ENCODE measurements around the gene ABCB1. TPM values are rescaled to one million over a fixed set of nuclear protein-coding genes. Genes with fewer than 3 reads are reported as not detected.

Gene ABCB1
- 9.0 and 9.8 TPM in 2 replicates for total RNA-seq (2014; rRNA removed; shearing (Covaris generic); ENCODE audit: low replicate concordance)

- in situ Hi-C loops (cut with HindIII; ENCODE audit: low pct_unique_long_range_greater_than_20kb, low sequenced_read_pairs): no loop called here
- peak; percentile 71 for DNase-seq (ENCODE audit: low read depth)
These were observed at the start of gene ABCB1 for GRCh38 chr7:87600130-87601124. TSS of gene ABCB1 (minus strand) at chr7:87600884. CDS start at chr7:87600184, 700 bp downstream.

- no peak for DNase-seq (ENCODE audit: low read depth)
- in situ Hi-C loops (cut with HindIII; ENCODE audit: low pct_unique_long_range_greater_than_20kb, low sequenced_read_pairs): no loop called here
These were observed 47.6 kb upstream of the ABCB1 start for GRCh38 chr7:87648316-87648715.

- no peak for DNase-seq (ENCODE audit: low read depth)
- in situ Hi-C loops (cut with HindIII; ENCODE audit: low pct_unique_long_range_greater_than_20kb, low sequenced_read_pairs): no loop called here
These were observed 44.8 kb upstream of the ABCB1 start for GRCh38 chr7:87645446-87645845.

- DNase-seq (ENCODE audit: low read depth): no peak
- in situ Hi-C loops (cut with HindIII; ENCODE audit: low pct_unique_long_range_greater_than_20kb, low sequenced_read_pairs): no loop called here
These were observed 35.2 kb upstream of the ABCB1 start for GRCh38 chr7:87635921-87636320.

- DNase-seq (ENCODE audit: low read depth): peak; percentile 65
- in situ Hi-C loops (cut with HindIII; ENCODE audit: low pct_unique_long_range_greater_than_20kb, low sequenced_read_pairs): no loop called here
These were observed 28.3 kb upstream of the ABCB1 start for GRCh38 chr7:87628780-87629569.

GRCh38 chr7:87627634-87627994, 26.9 kb upstream of the ABCB1 start:
- DNase-seq (ENCODE audit: low read depth): no peak
- in situ Hi-C loops (cut with HindIII; ENCODE audit: low pct_unique_long_range_greater_than_20kb, low sequenced_read_pairs): no loop called here

- in situ Hi-C loops (cut with HindIII; ENCODE audit: low pct_unique_long_range_greater_than_20kb, low sequenced_read_pairs): no loop called here
- no peak for DNase-seq (ENCODE audit: low read depth)
These were observed 24.4 kb upstream of the ABCB1 start for GRCh38 chr7:87625101-87625500.

GRCh38 chr7:87624628-87625027, 23.9 kb upstream of the ABCB1 start:
- in situ Hi-C loops (cut with HindIII; ENCODE audit: low pct_unique_long_range_greater_than_20kb, low sequenced_read_pairs): no loop called here
- DNase-seq (ENCODE audit: low read depth): no peak

- no peak for DNase-seq (ENCODE audit: low read depth)
- in situ Hi-C loops (cut with HindIII; ENCODE audit: low pct_unique_long_range_greater_than_20kb, low sequenced_read_pairs): no loop called here
These were observed 14.5 kb upstream of the ABCB1 start for GRCh38 chr7:87615197-87615596.

GRCh38 chr7:87609916-87610315, 9.2 kb upstream of the ABCB1 start:
- no peak for DNase-seq (ENCODE audit: low read depth)
- in situ Hi-C loops (cut with HindIII; ENCODE audit: low pct_unique_long_range_greater_than_20kb, low sequenced_read_pairs): no loop called here

- DNase-seq (ENCODE audit: low read depth): peak; percentile 72
These were observed 7.7 kb upstream of the ABCB1 start for GRCh38 chr7:87608431-87608830.

GRCh38 chr7:87604264-87604663, 3.6 kb upstream of the ABCB1 start:
- DNase-seq (ENCODE audit: low read depth): no peak

More at GRCh38 chr7:87608431-87608830, 7.7 kb upstream of the ABCB1 start:
- in situ Hi-C loops (cut with HindIII; ENCODE audit: low pct_unique_long_range_greater_than_20kb, low sequenced_read_pairs): no loop called here

GRCh38 chr7:87599336-87599735, 1.3 kb downstream of the ABCB1 start:
- DNase-seq (ENCODE audit: low read depth): no peak
- in situ Hi-C loops (cut with HindIII; ENCODE audit: low pct_unique_long_range_greater_than_20kb, low sequenced_read_pairs): no loop called here

More at GRCh38 chr7:87604264-87604663, 3.6 kb upstream of the ABCB1 start:
- in situ Hi-C loops (cut with HindIII; ENCODE audit: low pct_unique_long_range_greater_than_20kb, low sequenced_read_pairs): no loop called here

- no peak for DNase-seq (ENCODE audit: low read depth)
- in situ Hi-C loops (cut with HindIII; ENCODE audit: low pct_unique_long_range_greater_than_20kb, low sequenced_read_pairs): no loop called here
These were observed 2.3 kb downstream of the ABCB1 start for GRCh38 chr7:87598234-87599009.

- in situ Hi-C loops (cut with HindIII; ENCODE audit: low pct_unique_long_range_greater_than_20kb, low sequenced_read_pairs): no loop called here
- DNase-seq (ENCODE audit: low read depth): no peak
These were observed 4.0 kb downstream of the ABCB1 start for GRCh38 chr7:87596696-87597095.

GRCh38 chr7:87596136-87596535, 4.5 kb downstream of the ABCB1 start:
- in situ Hi-C loops (cut with HindIII; ENCODE audit: low pct_unique_long_range_greater_than_20kb, low sequenced_read_pairs): no loop called here
- no peak for DNase-seq (ENCODE audit: low read depth)

GRCh38 chr7:87592300-87592699, 8.4 kb downstream of the ABCB1 start:
- no peak for DNase-seq (ENCODE audit: low read depth)
- in situ Hi-C loops (cut with HindIII; ENCODE audit: low pct_unique_long_range_greater_than_20kb, low sequenced_read_pairs): no loop called here

- no peak for DNase-seq (ENCODE audit: low read depth)
- in situ Hi-C loops (cut with HindIII; ENCODE audit: low pct_unique_long_range_greater_than_20kb, low sequenced_read_pairs): no loop called here
These were observed 9.5 kb downstream of the ABCB1 start for GRCh38 chr7:87591211-87591610.
